ENCODE data around the gene METRNL. TPM values are rescaled to one million over a fixed set of nuclear protein-coding genes. Genes with fewer than 3 reads are reported as not detected.

METRNL gene
- total and polyA plus RNA-seq, 4 donors, result 0.67 to 9.0 (median 8.6) TPM

DNA sequence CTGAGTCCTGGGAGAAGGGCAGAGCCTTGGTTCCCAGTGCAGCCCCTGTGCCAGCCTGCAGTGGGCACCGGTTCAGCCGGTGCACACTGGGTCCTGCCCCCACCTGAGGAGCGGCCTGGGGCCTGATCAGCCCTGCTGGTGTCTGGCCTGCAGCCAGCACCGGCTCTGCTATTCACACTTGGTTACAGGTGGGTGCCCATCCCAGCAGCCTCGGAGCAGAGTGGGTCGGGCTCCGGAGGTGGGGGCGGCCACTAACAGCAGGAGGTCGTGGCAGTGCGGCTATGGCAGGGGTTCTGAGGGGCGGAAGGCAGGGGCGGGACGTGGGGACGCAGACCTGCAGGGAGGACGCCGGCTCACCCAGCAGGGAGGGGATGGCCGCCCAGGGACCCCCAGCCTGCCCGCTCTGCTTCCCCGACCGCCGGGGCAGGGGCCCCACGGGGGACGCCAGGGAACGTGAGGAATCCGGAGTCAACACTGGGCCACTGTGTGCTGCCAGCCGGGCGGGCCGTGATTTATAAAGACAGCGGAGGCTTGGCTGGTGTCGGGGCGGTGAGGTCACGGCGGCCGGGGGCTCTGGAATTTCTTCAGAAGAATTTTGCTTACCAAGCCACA lies 20.3 kb downstream of the METRNL start:
- Histone ChIP-seq H3K4me1 (ENCODE audit: control insufficient read depth in 4 of 4, insufficient read depth in 4 of 4, low read length in 3 of 4) (peaks cover 0 to 3% (median 2%) of the 10 kb centered on the region in 4 donors), H3K9me3 (ENCODE audit: control insufficient read depth in 4 of 4, low read length in 3 of 4) (no peaks in the 10 kb centered on the region), H3K4me3 (ENCODE audit: low read depth in 1 of 3, low read length in 3 of 3) (no peak overlapping the region), H3K27ac (ENCODE audit: low read depth in 1 of 2, low read length in 2 of 2) (no peak overlapping the region), H3K9ac (ENCODE audit: low read depth in 1 of 2, low read length in 2 of 2) (no peak overlapping the region), H3K36me3 (ENCODE audit: control insufficient read depth in 4 of 4, insufficient read depth in 3 of 4, low read depth in 1 of 4, low read length in 3 of 4) (no peaks in the 10 kb centered on the region), H3K27me3 (ENCODE audit: control insufficient read depth in 4 of 4, insufficient read depth in 4 of 4, low read length in 3 of 4) (peaks cover 0 to 3% (median 1%) of the 10 kb centered on the region in 4 donors)
- WGBS, result 16% methylated on average over 34 of the region's 34 CpGs
- no peak for DNase-seq (ENCODE audit: low spot score)
- TF ChIP-seq JUND (IDR thresholded peaks at IDR 0.05) (no peak), YY1 (IDR thresholded peaks at IDR 0.05) (no peak), TAF1 (conservative IDR thresholded peaks at IDR 0.05) (no peak), FOXA1 (IDR thresholded peaks at IDR 0.05) (no peak), RXRA (IDR thresholded peaks at IDR 0.05) (no peak), NR2F2 (IDR thresholded peaks at IDR 0.05) (no peak), FOXA2 (IDR thresholded peaks at IDR 0.05) (no peak), GABPA (IDR thresholded peaks at IDR 0.05 in 1 of 2, conservative IDR thresholded peaks at IDR 0.05 in 1 of 2) (no peak), HNF4G (IDR thresholded peaks at IDR 0.05) (no peak), EGR1 (IDR thresholded peaks at IDR 0.05; ENCODE audit: low read depth in 2 of 2) (no peak), SP1 (IDR thresholded peaks at IDR 0.05) (no peak)
- TF ChIP-seq, protein P1, sequence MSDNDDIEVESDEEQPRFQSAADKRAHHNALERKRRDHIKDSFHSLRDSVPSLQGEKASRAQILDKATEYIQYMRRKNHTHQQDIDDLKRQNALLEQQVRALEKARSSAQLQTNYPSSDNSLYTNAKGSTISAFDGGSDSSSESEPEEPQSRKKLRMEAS (IDR thresholded peaks at IDR 0.05), result no peak
- TF ChIP-seq, protein P2, sequence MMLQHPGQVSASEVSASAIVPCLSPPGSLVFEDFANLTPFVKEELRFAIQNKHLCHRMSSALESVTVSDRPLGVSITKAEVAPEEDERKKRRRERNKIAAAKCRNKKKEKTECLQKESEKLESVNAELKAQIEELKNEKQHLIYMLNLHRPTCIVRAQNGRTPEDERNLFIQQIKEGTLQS (IDR thresholded peaks at IDR 0.05), result no peak
- TF ChIP-seq, protein P3, sequence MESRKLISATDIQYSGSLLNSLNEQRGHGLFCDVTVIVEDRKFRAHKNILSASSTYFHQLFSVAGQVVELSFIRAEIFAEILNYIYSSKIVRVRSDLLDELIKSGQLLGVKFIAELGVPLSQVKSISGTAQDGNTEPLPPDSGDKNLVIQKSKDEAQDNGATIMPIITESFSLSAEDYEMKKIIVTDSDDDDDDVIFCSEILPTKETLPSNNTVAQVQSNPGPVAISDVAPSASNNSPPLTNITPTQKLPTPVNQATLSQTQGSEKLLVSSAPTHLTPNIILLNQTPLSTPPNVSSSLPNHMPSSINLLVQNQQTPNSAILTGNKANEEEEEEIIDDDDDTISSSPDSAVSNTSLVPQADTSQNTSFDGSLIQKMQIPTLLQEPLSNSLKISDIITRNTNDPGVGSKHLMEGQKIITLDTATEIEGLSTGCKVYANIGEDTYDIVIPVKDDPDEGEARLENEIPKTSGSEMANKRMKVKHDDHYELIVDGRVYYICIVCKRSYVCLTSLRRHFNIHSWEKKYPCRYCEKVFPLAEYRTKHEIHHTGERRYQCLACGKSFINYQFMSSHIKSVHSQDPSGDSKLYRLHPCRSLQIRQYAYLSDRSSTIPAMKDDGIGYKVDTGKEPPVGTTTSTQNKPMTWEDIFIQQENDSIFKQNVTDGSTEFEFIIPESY (IDR thresholded peaks at IDR 0.05), result no peak
- TF ChIP-seq, protein P4, sequence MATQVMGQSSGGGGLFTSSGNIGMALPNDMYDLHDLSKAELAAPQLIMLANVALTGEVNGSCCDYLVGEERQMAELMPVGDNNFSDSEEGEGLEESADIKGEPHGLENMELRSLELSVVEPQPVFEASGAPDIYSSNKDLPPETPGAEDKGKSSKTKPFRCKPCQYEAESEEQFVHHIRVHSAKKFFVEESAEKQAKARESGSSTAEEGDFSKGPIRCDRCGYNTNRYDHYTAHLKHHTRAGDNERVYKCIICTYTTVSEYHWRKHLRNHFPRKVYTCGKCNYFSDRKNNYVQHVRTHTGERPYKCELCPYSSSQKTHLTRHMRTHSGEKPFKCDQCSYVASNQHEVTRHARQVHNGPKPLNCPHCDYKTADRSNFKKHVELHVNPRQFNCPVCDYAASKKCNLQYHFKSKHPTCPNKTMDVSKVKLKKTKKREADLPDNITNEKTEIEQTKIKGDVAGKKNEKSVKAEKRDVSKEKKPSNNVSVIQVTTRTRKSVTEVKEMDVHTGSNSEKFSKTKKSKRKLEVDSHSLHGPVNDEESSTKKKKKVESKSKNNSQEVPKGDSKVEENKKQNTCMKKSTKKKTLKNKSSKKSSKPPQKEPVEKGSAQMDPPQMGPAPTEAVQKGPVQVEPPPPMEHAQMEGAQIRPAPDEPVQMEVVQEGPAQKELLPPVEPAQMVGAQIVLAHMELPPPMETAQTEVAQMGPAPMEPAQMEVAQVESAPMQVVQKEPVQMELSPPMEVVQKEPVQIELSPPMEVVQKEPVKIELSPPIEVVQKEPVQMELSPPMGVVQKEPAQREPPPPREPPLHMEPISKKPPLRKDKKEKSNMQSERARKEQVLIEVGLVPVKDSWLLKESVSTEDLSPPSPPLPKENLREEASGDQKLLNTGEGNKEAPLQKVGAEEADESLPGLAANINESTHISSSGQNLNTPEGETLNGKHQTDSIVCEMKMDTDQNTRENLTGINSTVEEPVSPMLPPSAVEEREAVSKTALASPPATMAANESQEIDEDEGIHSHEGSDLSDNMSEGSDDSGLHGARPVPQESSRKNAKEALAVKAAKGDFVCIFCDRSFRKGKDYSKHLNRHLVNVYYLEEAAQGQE (IDR thresholded peaks at IDR 0.05), result no peak
- TF ChIP-seq, protein P5, sequence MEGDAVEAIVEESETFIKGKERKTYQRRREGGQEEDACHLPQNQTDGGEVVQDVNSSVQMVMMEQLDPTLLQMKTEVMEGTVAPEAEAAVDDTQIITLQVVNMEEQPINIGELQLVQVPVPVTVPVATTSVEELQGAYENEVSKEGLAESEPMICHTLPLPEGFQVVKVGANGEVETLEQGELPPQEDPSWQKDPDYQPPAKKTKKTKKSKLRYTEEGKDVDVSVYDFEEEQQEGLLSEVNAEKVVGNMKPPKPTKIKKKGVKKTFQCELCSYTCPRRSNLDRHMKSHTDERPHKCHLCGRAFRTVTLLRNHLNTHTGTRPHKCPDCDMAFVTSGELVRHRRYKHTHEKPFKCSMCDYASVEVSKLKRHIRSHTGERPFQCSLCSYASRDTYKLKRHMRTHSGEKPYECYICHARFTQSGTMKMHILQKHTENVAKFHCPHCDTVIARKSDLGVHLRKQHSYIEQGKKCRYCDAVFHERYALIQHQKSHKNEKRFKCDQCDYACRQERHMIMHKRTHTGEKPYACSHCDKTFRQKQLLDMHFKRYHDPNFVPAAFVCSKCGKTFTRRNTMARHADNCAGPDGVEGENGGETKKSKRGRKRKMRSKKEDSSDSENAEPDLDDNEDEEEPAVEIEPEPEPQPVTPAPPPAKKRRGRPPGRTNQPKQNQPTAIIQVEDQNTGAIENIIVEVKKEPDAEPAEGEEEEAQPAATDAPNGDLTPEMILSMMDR (IDR thresholded peaks at IDR 0.05; ENCODE audit: low read depth, low read length, missing input control), result no peak
